AG09309 (cell line): ENCODE results near the gene LRP8.

Experiments used
- DNase-seq: peaks from one replicate; pipeline ENCODE4 v3.0.0-alpha.2; 2010; ENCODE audit warnings: low read depth
- H3K4me3 ChIP-seq: 2 replicates; pipeline ENCODE4 v1.5.1; 2011; ENCODE audit warnings: mild to moderate bottlenecking, low read depth, low read length, moderate library complexity; ENCODE audit not compliant: control insufficient read depth
- TF ChIP-seq, protein P1 (sequence below): IDR thresholded peaks from 2 replicates; pipeline ENCODE4 v1.5.1; 2011; ENCODE audit warnings: mild to moderate bottlenecking, low read depth, low read length, inconsistent platforms; ENCODE audit not compliant: insufficient read depth, control insufficient read depth; ENCODE audit errors: missing control alignments

LRP8 gene

DNA sequence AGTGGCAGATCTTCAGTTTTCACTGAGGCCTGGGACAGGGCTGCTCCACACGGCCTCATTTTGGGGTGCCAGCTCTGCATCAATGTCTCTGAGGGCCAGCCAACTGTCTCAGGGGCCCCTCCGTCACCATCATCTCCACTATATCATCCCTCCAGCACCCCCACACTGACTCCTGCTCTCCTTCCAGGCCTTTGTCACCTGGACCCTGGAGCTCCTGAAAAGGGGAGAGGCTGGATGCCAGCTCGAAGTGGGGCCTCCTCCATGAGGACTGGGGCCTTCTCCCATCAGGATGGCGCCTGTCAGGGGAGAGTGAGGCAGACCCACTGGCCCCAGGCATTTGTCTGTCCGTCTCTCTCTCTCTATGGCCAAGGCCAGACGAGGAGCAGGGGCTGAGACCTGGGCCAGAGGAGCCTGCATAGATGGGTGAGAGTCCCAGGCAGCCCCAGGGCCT is 44.7 kb upstream of the LRP8 start:
- no peak for DNase-seq
- TF ChIP-seq, protein P1, sequence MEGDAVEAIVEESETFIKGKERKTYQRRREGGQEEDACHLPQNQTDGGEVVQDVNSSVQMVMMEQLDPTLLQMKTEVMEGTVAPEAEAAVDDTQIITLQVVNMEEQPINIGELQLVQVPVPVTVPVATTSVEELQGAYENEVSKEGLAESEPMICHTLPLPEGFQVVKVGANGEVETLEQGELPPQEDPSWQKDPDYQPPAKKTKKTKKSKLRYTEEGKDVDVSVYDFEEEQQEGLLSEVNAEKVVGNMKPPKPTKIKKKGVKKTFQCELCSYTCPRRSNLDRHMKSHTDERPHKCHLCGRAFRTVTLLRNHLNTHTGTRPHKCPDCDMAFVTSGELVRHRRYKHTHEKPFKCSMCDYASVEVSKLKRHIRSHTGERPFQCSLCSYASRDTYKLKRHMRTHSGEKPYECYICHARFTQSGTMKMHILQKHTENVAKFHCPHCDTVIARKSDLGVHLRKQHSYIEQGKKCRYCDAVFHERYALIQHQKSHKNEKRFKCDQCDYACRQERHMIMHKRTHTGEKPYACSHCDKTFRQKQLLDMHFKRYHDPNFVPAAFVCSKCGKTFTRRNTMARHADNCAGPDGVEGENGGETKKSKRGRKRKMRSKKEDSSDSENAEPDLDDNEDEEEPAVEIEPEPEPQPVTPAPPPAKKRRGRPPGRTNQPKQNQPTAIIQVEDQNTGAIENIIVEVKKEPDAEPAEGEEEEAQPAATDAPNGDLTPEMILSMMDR, result no peak
- no peak overlapping the region for H3K4me3 ChIP-seq

DNA sequence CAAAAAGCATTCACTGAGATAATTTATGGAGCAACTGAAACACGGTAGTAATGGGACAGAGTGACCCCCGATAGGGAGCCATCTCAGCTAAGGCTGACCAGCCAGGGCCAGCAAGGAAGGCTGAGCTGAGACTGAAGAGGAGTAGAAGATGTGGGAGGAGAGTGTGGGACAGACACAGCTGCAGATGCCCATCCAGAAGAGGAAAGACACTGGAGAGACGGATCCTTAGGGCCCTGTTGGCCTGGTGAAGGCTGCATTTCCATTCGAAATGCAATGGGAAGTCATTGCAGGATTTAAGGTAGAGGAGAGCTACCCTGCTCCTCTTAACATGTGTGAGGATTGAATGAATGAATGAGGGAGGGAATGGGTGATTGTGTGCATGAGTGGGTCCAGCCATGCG is 44.0 kb upstream of the LRP8 start:
- DNase-seq, result no peak
- TF ChIP-seq, protein P1, result no peak
- no peak overlapping the region for H3K4me3 ChIP-seq

DNA sequence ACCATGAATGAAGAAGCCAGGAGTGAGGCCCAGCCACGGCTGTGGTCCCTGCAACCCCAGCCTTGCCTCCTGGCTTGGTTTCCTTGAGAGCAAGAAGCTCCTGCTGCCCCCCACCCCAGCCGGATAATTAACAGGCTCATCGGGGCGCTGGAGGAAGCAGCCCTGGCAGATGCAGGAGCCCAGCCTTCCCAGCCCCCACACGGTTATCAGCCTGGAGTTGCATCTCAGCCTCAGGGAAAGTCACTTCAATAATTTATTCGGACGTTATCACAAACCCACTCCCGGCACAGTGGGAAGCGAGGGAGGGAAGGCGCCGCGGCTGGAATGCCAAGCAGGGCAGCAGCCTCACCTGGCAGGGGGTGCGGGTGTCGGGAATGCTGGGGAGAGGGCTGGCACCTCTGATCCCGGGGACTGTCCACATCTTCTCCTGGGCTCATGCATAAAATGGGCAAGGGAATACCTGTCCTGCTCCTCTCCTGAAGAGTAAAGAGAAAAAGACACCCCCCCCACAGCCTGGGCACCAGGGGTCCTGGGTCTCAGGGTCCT is 43.3 kb upstream of the LRP8 start:
- H3K4me3 ChIP-seq, result no peak overlapping the region
- DNase-seq, result no peak
- TF ChIP-seq, protein P1, result no peak

DNA sequence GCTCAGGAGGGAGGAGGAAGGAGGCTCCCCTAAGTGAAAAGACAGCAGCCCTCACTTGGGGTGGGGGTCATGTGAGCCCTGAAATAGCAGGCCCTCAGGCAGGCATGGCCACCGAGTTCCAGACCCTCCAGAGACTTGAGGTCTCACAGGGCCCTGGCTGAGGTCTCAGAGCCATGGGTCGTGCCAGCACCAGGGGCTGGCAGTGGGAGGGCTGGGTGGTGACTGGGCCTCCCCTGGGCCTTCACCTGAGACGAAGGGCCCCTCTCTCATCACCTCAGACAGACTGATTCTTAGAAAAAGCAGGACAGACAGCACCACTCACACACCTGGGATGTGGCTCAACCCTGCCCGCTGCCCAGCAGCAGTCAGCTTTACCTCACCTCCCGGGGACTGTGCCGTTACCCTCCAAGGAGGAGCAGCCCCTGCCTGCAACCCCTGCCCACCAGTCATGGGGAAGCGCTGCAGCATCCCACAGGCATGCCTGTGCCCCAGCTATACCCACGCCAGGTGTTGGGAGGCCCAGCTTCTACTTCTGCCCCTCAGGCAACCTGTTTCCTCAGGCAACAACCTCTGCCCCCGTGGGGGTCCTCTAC is 42.6 kb upstream of the LRP8 start:
- TF ChIP-seq, protein P1, result no peak
- no peak overlapping the region for H3K4me3 ChIP-seq

DNA sequence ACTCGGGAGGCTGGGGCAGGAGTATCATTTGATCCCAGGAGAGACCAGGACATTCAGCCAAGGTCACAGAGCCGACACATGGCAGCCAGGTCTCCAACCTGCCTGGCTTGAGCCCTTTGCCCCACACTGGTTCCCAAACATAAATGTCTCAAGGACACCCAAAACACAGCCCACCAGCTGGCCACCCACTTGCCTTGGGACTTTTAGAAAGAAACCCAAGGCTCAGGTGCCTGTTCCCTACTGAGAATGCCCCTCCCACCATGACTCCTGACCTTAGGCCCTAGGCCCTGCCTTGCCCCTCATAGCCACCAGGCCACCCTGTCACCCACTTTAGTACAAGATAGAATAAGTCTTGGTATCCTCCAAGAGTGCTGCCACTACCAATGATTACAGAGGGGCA is 41.9 kb upstream of the LRP8 start:
- no peak for DNase-seq
- TF ChIP-seq, protein P1, result no peak
- no peak overlapping the region for H3K4me3 ChIP-seq

More for the DNA sequence above, 42.6 kb upstream of the LRP8 start:
- no peak for DNase-seq

DNA sequence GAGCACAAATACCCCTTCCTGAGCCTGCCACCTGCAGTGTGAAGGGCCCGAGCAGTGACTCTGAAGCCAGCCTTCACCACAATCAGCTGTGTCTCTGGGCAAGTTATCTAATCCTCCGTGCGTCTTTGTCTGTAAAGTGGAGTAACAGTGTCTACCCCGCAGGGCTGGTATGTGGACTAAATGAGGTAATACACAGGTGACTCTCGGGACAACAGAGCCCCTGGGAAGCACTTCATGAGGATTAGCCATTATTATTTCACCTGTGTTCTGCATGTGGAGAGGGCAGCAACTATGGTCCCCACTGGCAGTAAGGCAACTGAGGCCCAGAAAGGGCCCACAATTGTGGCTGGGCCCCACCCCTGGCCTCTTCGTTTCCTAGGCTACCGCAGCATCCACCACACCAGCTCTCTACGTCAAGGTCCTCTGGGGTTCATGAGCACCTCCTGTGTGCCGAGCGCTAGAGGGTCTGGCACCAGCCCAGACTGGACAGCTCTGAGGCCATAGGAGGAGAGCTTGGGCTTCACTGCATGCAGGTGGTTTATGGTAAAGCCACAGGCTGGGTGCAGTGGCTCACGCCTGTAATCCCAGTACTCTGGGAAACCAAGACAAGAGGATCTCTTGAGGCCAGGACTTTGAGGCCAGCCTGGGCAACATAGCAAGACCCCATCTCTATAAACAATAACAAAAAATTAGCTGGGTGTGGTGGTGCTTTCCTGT is 41.3 kb upstream of the LRP8 start:
- no peak overlapping the region for H3K4me3 ChIP-seq
- no peak for DNase-seq
- TF ChIP-seq, protein P1, result no peak
